Natural killer cell (primary cell): ENCODE data around the gene GIMD1. TPM values are rescaled to one million over a fixed set of nuclear protein-coding genes. Genes with fewer than 3 reads are reported as not detected.

Experiments
- ATAC-seq, 3 donors: fragments of 150-1000 bp in 2 of 3; fragments of 200-7000 bp in 1 of 3; cut with Tn5 transposase; 1 replicate in 1 of 3; 2 replicates in 2 of 3; pipeline ENCODE4 v1.10.0; 2021; ENCODE audit warnings: mild to moderate bottlenecking in 2 of 3, moderate library complexity in 2 of 3
- DNase-seq, 2 donors: peaks; one replicate each; pipeline versions ENCODE4 v3.0.0 to v3.0.0-alpha.2; 2013 to 2021; ENCODE audit warnings: mixed read lengths in 1 of 2
- H3K27ac ChIP-seq: one replicate; pipeline ENCODE4 v1.5.1; 2013; ENCODE audit warnings: mild to moderate bottlenecking, low read length
- H3K27me3 ChIP-seq: one replicate; pipeline ENCODE4 v1.6.1; 2013; ENCODE audit warnings: low read length; ENCODE audit not compliant: control insufficient read depth, insufficient read depth
- H3K36me3 ChIP-seq: one replicate; pipeline ENCODE4 v1.6.1; 2013; ENCODE audit warnings: low read length; ENCODE audit not compliant: control insufficient read depth, insufficient read depth
- H3K4me1 ChIP-seq: one replicate; pipeline ENCODE4 v1.6.1; 2013; ENCODE audit warnings: low read length; ENCODE audit not compliant: control insufficient read depth, insufficient read depth
- H3K4me3 ChIP-seq: one replicate; pipeline ENCODE4 v1.5.1; 2013; ENCODE audit warnings: low read length
- H3K9me3 ChIP-seq: one replicate; pipeline ENCODE4 v1.6.1; 2013; ENCODE audit warnings: low read length; ENCODE audit not compliant: control insufficient read depth, insufficient read depth
- H3K27ac Mint-ChIP-seq, 2 donors: one replicate each; pipeline ENCODE4 v1.8.0; 2022; ENCODE audit warnings: mild to moderate bottlenecking in 2 of 2, mixed read lengths in 2 of 2, moderate library complexity in 1 of 2
- H3K27me3 Mint-ChIP-seq, 2 donors: one replicate each; pipeline ENCODE4 v1.8.0; 2022; ENCODE audit warnings: low read depth in 2 of 2, mixed read lengths in 2 of 2
- H3K36me3 Mint-ChIP-seq: one replicate; pipeline ENCODE4 v1.8.0; 2022; ENCODE audit warnings: mixed read lengths
- H3K4me1 Mint-ChIP-seq, 2 donors: one replicate each; pipeline ENCODE4 v1.8.0; 2022; ENCODE audit warnings: mixed read lengths in 2 of 2
- H3K4me3 Mint-ChIP-seq: one replicate; pipeline ENCODE4 v1.8.0; 2022; ENCODE audit warnings: mild to moderate bottlenecking, moderate library complexity, mixed read lengths
- H3K9me3 Mint-ChIP-seq, 2 donors: one replicate each; pipeline ENCODE4 v1.8.0; 2022; ENCODE audit warnings: mixed read lengths in 2 of 2
- CTCF ChIP-seq: fragments of 200-600 bp; IDR thresholded peaks from one replicate; pipeline ENCODE4 v1.8.0; 2022; ENCODE audit warnings: antibody characterized with exemption
- WGBS: methylation state at CpG from one replicate; pipeline ENCODE4 v1.1.7; 2013; ENCODE audit warnings: missing lambda C conversion rate; ENCODE audit not compliant: insufficient coverage; 5-methylcytosine and 5-hydroxymethylcytosine counted together
- intact Hi-C: fragments of 100-400 bp; cut with micrococcal nuclease; formaldehyde crosslinking; loops from one replicate; pipeline ENCODE4 v1.14.2; 2022
- total RNA-seq, 4 donors: library from RNA; stranded (reverse); fragments of 120-200 nt in 1 of 4; gene quantifications; one replicate each; pipeline versions ENCODE4 v1.2.3 to v1.2.4, GENCODE V29; 2013 to 2022

Gene GIMD1
- total RNA-seq, 3 donors from 2014 or later (not counting 1 experiment from before 2014, with no cell fraction given) = not detected

- no peaks in the 10 kb centered on the region for H3K9me3 ChIP-seq
- no peak for TF ChIP-seq CTCF
- peak within 1 kb of the TSS; percentile 97 for H3K27ac ChIP-seq
- H3K36me3 ChIP-seq = no peaks in the 10 kb centered on the region
- peaks cover 5 to 30% of the 10 kb centered on the region in 2 donors for H3K4me1 Mint-ChIP-seq
- peak; percentile 88 to 95 for DNase-seq
- no peaks in the 10 kb centered on the region for H3K27me3 Mint-ChIP-seq
- peak; percentile 84 to 94 (median 88) for ATAC-seq
- H3K27ac Mint-ChIP-seq = no peak within 1 kb of the TSS
- under 1% methylated on average over 44 of the region's 44 CpGs for WGBS
- intact Hi-C loops = loop anchor here (1.0 to 10.0 kb wide), 2 partner anchors 1171 to 1404 kb away; partner anchors contain the start of genes PAPSS1 and TET2
- H3K27me3 ChIP-seq = no peaks in the 10 kb centered on the region
- peak within 1 kb of the TSS; percentile 87 for H3K4me3 ChIP-seq
- no peaks in the 10 kb centered on the region for H3K36me3 Mint-ChIP-seq
- peaks cover 15% of the 10 kb centered on the region for H3K4me1 ChIP-seq
- H3K4me3 Mint-ChIP-seq = no peak within 1 kb of the TSS
- H3K9me3 Mint-ChIP-seq = no peaks in the 10 kb centered on the region
Observed at GRCh38 chr4:106315968-106316772, 52.4 kb downstream of the GIMD1 start, which contains the start of the genes AIMP1 and TBCK. Gene AIMP1, plus strand, starts transcription at chr4:106316550. Its CDS starts 8,460 bp downstream, at chr4:106325010. Gene TBCK, minus strand, starts transcription at chr4:106316209. Its CDS starts 7,249 bp downstream, at chr4:106308960.

GRCh38 chr4:106315476-106315967 is 53.1 kb downstream of the GIMD1 start:
- no peak for TF ChIP-seq CTCF
- peak in 1 of 2 donors; percentile 65 for DNase-seq
- no peaks in the 10 kb centered on the region for H3K27me3 Mint-ChIP-seq

GRCh38 chr4:106314960-106315359 is 53.6 kb downstream of the GIMD1 start:
- TF ChIP-seq CTCF = no peak
- H3K27ac ChIP-seq = peak overlapping the region; percentile 97
- Mint-ChIP-seq H3K36me3 (no peaks in the 10 kb centered on the region), H3K4me3 (no peak overlapping the region), H3K27ac (no peak overlapping the region), H3K4me1 (peaks cover under 1 to 35% of the 10 kb centered on the region in 2 donors), H3K27me3 (no peaks in the 10 kb centered on the region), H3K9me3 (no peaks in the 10 kb centered on the region)
- no peaks in the 10 kb centered on the region for H3K36me3 ChIP-seq
- intact Hi-C loops = loop anchor here (10.0 kb wide), 1 partner anchor 1170 kb away; the partner anchor contains the start of gene TET2
- ATAC-seq (no peak), DNase-seq (peak in 1 of 2 donors; percentile 12)
- 34% methylated on average over 3 of the region's 6 CpGs for WGBS
- H3K4me1 ChIP-seq = peaks cover 15% of the 10 kb centered on the region
- H3K27me3 ChIP-seq = no peaks in the 10 kb centered on the region
- H3K9me3 ChIP-seq = no peaks in the 10 kb centered on the region
- H3K4me3 ChIP-seq = peak overlapping the region; percentile 87

More at GRCh38 chr4:106315476-106315967, 53.1 kb downstream of the GIMD1 start:
- H3K36me3 ChIP-seq = no peaks in the 10 kb centered on the region
- Mint-ChIP-seq H3K36me3 (no peaks in the 10 kb centered on the region), H3K27ac (no peak overlapping the region), H3K9me3 (no peaks in the 10 kb centered on the region), H3K4me1 (peaks cover 5 to 30% of the 10 kb centered on the region in 2 donors), H3K4me3 (no peak overlapping the region)
- intact Hi-C loops = loop anchor here (10.0 kb wide), 1 partner anchor 1171 kb away; the partner anchor contains the start of gene TET2
- peak overlapping the region; percentile 97 for H3K27ac ChIP-seq
- H3K4me1 ChIP-seq = peaks cover 15% of the 10 kb centered on the region
- 0% methylated on average over 13 of the region's 13 CpGs for WGBS
- ATAC-seq = peak; percentile 5 to 31 (median 30)
- peak overlapping the region; percentile 87 for H3K4me3 ChIP-seq
- no peaks in the 10 kb centered on the region for H3K27me3 ChIP-seq
- H3K9me3 ChIP-seq = no peaks in the 10 kb centered on the region
